Right lobe of liver (tissue), 6 donors: Measurements from ENCODE around the gene ULK2. TPM values are rescaled to one million over a fixed set of nuclear protein-coding genes. Genes with fewer than 3 reads are reported as not detected.

Source experiments
- ATAC-seq, 4 donors: fragments of 200-7000 bp; cut with Tn5 transposase; one replicate each; pipeline ENCODE4 v1.9.1; 2020; ENCODE audit warnings: mild to moderate bottlenecking in 4 of 4, moderate library complexity in 4 of 4
- DNase-seq, 3 donors: peaks; one replicate each; pipeline ENCODE4 v3.0.0-alpha.2; 2020
- H3K27ac ChIP-seq, 3 donors: fragments of 200-600 bp; one replicate each; pipeline ENCODE4 v1.8.0; 2022
- H3K27me3 ChIP-seq, 2 donors: fragments of 200-600 bp; one replicate each; pipeline ENCODE4 v1.8.0; 2022
- H3K36me3 ChIP-seq, 4 donors: fragments of 200-600 bp; sonication (generic) in 1 of 4; one replicate each; pipeline versions ENCODE4 v1.5.1 to v1.8.0; 2017 to 2022; ENCODE audit warnings: control low read depth in 1 of 4
- H3K4me1 ChIP-seq, 4 donors: fragments of 200-600 bp; sonication (generic) in 1 of 4; one replicate each; pipeline versions ENCODE4 v1.5.1 to v1.8.0; 2017 to 2022; ENCODE audit warnings: control low read depth in 1 of 4
- H3K4me3 ChIP-seq, 3 donors: fragments of 200-600 bp; one replicate each; pipeline ENCODE4 v1.8.0; 2022
- H3K9me3 ChIP-seq, 4 donors: fragments of 200-600 bp; sonication (generic) in 1 of 4; one replicate each; pipeline versions ENCODE4 v1.5.1 to v1.8.0; 2017 to 2022; ENCODE audit warnings: control low read depth in 1 of 4
- CTCF ChIP-seq, 4 donors: fragments of 200-600 bp in 3 of 4; fragments of 450-650 bp in 1 of 4; IDR thresholded peaks; one replicate each; pipeline versions ENCODE4 v1.5.1 to v1.8.0; 2016 to 2022; ENCODE audit warnings: antibody characterized with exemption in 4 of 4, mild to moderate bottlenecking in 2 of 4
- POLR2A ChIP-seq: fragments of 450-650 bp; IDR thresholded peaks from one replicate; pipeline ENCODE4 v1.6.1; 2017; ENCODE audit warnings: antibody characterized with exemption, mild to moderate bottlenecking
- WGBS: methylation state at CpG from one replicate; pipeline ENCODE4 v1.1.6; 2018; ENCODE audit warnings: low coverage, low lambda C conversion rate; ENCODE audit not compliant: insufficient coverage; ENCODE audit errors: missing lambda C conversion rate; 5-methylcytosine and 5-hydroxymethylcytosine counted together
- intact Hi-C, 2 donors: fragments of 100-400 bp; cut with DNase I; formaldehyde crosslinking; loops; one replicate each; pipeline versions ENCODE4 v1.11.2 to v1.14.1; 2022
- total RNA-seq, 6 experiments: library from RNA; depleted of rRNA in 2 of 6; stranded (reverse); fragments of >200 nt in 2 of 6; fragmentation: NEBNext Ultra II Directional in 3 of 6; extraction: Animal tissue kit (Norgen Biotek cat#: 25700) in 3 of 6; gene quantifications; one replicate each; pipeline versions ENCODE4 v1.1.0 to v1.2.4, GENCODE V29; 2016 to 2023
- donor health status: DM: no; HTN: yes; CAD: no.
- donor health status: DM: no; HTN: no; CAD: no.
- donor health status: DM: no; HTN: no; CAD: no.
- donor health status: DM: no; HTN: yes; CAD: no.
- donor health status: DM: no; HTN: yes; CAD: no.

Gene ULK2
- total RNA-seq, 6 experiments from 2014 or later = 3.5 to 6.1 (median 4.8) TPM

GRCh38 chr17:19738757-19739156, 129.0 kb downstream of the ULK2 start:
- no peak for DNase-seq
- Histone ChIP-seq H3K27me3 (no peaks in the 10 kb centered on the region), H3K9me3 (no peaks in the 10 kb centered on the region), H3K4me1 (no peaks in the 10 kb centered on the region), H3K27ac (no peak overlapping the region), H3K36me3 (no peaks in the 10 kb centered on the region), H3K4me3 (no peak overlapping the region)
- intact Hi-C loops = no loop called here
- WGBS = no CpG with 5 or more reads among the region's 9 CpGs
- TF ChIP-seq POLR2A (no peak), CTCF (IDR thresholded peaks at IDR 0.05) (no peak)
- ATAC-seq = no peak

GRCh38 chr17:19738073-19738449, 129.7 kb downstream of the ULK2 start:
- DNase-seq = no peak

GRCh38 chr17:19737305-19738072, 130.2 kb downstream of the ULK2 start:
- intact Hi-C loops = no loop called here
- Histone ChIP-seq H3K27me3 (no peaks in the 10 kb centered on the region), H3K9me3 (no peaks in the 10 kb centered on the region), H3K36me3 (no peaks in the 10 kb centered on the region), H3K4me1 (no peaks in the 10 kb centered on the region), H3K4me3 (no peak overlapping the region), H3K27ac (no peak overlapping the region)
- no peak for ATAC-seq
- WGBS = 58% methylated on average over 4 of the region's 15 CpGs
- DNase-seq = no peak
- TF ChIP-seq CTCF (IDR thresholded peaks at IDR 0.05) (no peak), POLR2A (no peak)

More at GRCh38 chr17:19738073-19738449, 129.7 kb downstream of the ULK2 start:
- no peaks in the 10 kb centered on the region for H3K9me3 ChIP-seq
- ATAC-seq = no peak
- intact Hi-C loops = no loop called here
- H3K4me1 ChIP-seq = no peaks in the 10 kb centered on the region
- no peak overlapping the region for H3K4me3 ChIP-seq
- no peaks in the 10 kb centered on the region for H3K27me3 ChIP-seq
- TF ChIP-seq CTCF (IDR thresholded peaks at IDR 0.05) (no peak), POLR2A (no peak)
- WGBS = 100% methylated on average over 4 of the region's 14 CpGs
- H3K36me3 ChIP-seq = no peaks in the 10 kb centered on the region
- no peak overlapping the region for H3K27ac ChIP-seq

- no peak for ATAC-seq
- DNase-seq = no peak
- no peak overlapping the region for H3K27ac ChIP-seq
Observed at GRCh38 chr17:19736071-19736470, 131.7 kb downstream of the ULK2 start.

More at GRCh38 chr17:19736071-19736470, 131.7 kb downstream of the ULK2 start:
- TF ChIP-seq POLR2A = no peak
- TF ChIP-seq CTCF (IDR thresholded peaks at IDR 0.05) = no peak
- intact Hi-C loops = no loop called here
- Histone ChIP-seq H3K27me3 (no peaks in the 10 kb centered on the region), H3K9me3 (no peaks in the 10 kb centered on the region), H3K4me3 (no peak overlapping the region), H3K4me1 (no peaks in the 10 kb centered on the region), H3K36me3 (no peaks in the 10 kb centered on the region)
- 64% methylated on average over 8 of the region's 11 CpGs for WGBS
